Stimulated activated CD8-positive, alpha-beta memory T cell treated with anti-CD3 and anti-CD28 coated beads, Interleukin-4, amount 100 ng/mL, for 1 hour (primary cell): ENCODE measurements around the gene P3R3URF.
A peak's percentile ranks its signal among the peaks of the same experiment; 100 is the strongest.

ENCODE experiments used
- DNase-seq, 2 donors: peaks; one replicate each; pipeline ENCODE4 v3.0.0-alpha.2; 2020; ENCODE audit warnings: low read depth in 2 of 2, low spot score in 1 of 2

The P3R3URF gene

DNA sequence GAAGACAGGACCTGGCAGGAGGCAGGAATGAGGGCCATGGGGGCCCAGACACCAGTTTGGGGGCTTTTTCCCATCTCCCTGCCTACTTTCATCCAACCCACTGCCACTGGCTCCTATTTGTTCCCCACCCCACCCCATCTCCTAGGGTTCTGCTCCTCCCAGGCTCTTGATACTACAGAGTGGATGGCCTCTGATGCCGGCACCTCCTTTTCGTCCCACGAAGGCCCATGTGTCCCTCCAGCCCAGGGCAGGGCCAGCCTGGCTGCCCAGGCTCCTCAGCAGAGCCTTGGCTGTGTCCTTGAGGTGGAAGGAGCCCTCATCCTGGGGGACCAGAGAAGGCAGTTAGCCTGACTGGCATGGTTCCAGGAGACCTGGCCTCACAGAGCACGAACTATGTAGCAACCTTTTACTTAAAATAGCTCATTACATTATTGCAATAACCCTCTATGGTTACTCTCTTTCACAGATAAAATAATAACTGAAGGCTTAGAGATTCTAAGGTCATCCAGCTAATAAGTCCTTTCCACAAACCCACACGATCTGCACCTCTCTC lies 18.4 kb upstream of the P3R3URF start:
- no peak for DNase-seq

DNA sequence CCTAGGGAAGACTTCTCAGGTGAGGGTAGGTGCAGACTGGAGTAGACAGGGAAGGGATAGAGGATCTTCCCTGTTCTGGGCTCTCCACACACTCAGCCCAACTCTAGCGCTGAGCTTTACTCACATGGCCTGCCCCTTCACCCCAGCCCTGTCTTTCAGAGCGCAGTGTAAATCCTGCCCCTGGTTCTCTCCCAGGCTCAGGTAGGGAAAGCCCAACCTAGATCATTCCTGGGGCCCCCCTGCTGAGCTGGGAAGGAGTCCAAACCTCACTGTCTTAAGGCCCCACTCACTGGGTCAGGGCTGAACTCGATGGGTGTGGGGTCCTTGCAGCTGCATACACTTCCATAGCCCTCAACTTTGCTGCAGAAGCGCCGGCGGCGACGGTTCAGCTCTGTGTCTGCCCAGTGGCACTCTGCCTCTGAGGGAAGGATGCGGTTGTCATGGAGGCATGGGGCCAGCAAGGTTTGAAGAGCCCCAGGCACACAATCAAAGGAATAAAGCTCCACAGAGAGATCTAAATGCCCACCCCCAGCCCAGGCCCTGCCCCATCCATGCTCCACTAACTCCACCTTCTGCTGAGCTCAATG lies 17.8 kb upstream of the P3R3URF start:
- no peak for DNase-seq

DNA sequence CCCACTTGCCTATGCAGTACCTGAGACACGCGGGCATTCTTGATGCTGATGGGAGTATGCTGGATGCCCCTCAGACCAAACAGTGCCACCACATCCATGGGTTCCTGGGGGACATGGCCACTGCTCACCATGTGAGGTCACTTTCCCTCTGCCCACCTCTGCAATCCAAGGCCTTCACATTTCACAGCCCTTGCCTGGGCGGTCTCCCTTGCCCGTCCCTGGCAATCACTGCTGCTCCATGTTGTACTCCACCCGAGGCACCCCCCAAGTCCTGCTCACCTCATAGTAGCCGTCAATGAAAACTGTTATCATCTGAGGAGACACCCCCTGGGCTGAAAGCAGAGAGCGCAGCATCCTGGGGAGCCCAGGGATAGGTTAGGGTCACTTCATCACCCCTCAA lies 17.0 kb upstream of the P3R3URF start:
- DNase-seq = no peak

DNA sequence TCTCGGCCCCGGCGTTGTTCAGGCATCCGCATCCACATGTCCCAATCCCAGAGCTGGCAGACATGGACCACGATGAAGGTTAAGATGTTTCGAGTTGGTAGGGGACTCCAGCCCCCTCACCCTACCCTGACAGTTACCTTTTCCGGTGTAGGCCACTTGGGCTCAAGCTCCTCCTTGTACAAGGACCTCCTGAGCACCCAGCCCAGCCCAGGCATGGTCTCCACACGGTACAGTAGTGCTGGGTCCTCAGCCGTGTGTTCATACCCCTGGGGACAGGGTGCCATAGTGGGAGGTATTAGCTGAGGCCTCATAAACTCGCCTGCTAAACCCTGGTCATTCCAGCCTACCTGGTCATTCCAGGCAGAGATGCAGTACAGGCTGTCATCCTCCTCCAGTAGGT lies 15.9 kb upstream of the P3R3URF start:
- DNase-seq = no peak

DNA sequence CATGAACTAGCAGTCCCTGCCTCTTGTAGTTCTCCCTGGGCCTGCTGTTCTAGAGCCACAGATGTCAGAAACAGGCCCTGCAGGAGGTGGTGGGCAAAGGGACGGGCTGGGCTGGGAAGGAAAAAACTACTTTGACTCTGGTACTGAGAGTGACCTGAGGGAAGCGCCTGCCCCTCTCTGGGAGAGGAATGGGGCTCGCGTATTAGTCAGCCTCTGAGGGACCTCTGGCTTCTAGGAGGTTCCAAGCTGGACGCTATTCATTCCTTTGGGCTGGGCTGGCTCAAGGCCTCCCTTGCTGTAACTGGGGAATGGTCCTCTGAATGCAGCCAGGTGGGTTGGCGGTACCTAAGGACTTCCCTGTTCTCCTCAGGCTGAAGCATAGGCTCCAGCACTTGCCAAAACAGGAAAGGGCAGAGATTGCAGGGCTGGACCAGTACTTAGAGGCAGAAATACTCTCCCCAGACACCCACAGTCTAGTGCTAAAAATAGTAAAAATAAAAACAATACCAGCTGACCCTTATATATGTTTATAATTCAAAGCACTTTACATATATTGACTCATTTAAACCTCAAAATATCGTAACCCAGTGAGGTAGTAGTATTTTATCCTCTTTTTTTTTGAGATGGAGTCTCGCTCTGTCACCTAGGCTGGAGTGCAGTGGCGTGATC lies 14.9 kb upstream of the P3R3URF start:
- no peak for DNase-seq

DNA sequence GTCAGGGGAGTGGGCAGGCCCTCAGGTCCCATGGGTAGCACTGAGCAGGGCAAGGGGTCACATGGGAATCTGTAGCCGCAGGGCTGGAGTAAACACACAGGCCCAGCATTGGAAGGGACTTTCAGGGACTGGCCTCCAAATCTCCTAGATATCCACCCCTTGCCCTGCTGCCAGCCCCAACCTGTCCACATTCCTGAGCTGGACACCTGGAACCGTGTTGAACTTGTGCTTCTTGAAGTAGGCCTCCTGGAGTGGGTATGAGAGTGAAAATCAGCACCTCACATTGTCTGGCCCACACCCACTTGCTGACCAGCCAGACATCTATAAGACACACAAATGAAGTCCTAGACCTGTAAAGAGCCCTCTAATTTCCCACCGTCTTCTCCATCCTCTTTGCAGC lies 14.3 kb upstream of the P3R3URF start:
- DNase-seq = no peak

DNA sequence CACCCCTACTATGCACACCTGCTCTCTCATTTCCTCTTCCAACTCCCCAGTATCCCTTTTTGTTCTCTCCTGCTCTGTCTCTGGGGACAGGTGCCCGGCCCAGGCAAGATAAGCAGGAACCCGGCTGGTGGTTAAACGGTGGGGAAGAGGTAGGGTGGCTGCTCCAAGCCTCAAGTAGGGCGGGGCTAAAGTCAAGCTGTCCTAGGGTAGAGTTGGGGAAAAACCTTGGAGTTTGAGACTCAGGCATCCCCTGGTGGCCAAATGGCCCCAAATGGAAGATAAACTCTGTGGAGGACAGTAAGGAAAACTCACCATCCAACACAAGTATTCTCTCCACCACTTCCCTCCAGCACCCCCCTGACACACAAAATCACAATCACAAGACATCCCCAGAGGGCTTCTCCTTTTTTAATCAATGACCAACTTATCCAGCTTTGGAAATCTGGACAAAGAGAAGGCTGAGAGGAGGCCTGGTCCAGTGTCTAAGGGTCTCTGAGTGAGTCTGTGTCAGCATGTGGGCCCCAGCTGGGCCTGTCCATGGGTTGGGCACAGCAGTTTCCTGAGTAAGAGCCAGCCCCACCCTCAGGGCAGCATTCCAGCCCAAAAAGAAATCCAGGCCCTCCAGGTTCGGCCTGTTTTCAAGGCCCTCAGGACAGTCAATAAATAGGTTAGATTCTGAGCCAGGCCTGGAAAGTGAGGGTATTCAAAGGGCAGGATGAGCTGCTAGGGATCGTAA lies 12.2 kb upstream of the P3R3URF start:
- DNase-seq = no peak

DNA sequence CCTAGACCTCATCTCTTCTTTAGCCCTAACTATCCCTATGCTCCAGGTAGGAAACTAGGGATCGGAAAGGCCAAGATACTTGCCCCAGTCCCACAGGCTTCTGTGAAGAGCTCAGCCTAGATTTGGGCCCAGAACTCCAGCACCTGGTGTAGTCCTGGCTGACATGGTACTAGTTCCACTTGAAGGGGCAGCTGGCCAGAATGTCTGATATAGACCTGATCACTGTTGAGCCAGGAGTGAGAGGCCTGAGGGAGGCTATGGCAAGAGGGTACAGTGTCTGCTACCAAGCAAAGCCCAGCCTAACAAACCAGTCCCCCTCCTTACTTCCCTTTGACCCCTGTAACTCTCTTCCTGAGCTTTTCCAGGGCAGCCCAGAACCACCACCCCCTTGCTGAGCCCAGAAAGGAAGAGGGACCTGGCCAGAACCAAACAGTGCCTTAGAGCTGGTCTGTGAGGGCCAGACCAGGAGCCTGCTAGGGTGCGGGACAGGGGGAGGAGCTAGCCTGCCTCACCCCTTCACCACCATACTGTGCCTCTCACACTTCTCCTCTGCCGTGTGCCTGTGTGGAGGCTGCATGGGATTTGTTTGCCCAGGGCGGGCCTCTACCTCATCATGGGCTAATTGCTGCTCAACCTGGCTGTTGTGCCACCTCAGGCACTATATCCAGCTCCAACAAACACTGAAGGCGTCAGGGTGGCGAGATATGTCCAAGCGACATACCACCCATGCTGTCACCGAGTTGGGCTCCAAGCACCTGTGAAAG lies 11.0 kb upstream of the P3R3URF start:
- DNase-seq = no peak

DNA sequence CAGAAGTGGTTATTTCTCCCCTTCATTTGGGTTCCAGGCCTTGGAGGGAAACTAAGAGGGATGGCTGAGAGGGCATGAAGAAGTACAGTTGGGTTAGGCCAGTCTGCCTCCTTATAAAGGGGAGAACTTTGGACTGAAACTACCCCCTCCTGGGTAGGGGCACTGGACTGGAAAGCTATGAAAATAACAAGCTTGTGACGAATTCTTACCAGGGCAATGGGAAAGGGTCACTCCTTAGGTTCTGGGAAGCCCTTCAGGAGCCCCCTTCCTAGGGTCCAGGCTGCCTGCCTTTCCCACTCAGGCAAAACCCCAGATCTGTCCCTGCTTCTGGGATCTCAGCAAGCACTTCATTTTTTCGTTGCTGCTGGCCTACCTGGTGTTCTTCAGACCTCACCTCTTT lies 9.8 kb upstream of the P3R3URF start:
- DNase-seq = no peak

DNA sequence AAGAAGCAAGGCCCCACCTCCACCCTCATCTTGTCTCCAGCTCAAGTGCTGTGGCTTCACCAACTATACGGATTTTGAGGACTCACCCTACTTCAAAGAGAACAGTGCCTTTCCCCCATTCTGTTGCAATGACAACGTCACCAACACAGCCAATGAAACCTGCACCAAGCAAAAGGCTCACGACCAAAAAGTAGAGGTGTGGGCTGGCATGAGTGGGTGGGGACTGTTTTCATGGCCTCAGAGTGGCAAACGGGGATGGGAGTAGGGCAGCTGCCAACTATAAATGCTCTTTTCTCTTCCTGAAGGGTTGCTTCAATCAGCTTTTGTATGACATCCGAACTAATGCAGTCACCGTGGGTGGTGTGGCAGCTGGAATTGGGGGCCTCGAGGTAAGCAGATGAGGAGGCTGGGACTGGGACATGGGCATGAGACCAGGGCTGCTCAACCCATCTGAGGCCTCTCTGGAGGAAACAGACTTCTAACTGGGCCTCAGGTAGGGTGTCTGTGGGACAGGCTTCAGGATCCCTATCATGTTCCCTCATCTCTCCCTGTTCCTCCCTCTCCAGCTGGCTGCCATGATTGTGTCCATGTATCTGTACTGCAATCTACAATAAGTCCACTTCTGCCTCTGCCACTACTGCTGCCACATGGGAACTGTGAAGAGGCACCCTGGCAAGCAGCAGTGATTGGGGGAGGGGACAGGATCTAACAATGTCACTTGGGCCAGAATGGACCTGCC lies 8.8 kb upstream of the P3R3URF start:
- no peak for DNase-seq

DNA sequence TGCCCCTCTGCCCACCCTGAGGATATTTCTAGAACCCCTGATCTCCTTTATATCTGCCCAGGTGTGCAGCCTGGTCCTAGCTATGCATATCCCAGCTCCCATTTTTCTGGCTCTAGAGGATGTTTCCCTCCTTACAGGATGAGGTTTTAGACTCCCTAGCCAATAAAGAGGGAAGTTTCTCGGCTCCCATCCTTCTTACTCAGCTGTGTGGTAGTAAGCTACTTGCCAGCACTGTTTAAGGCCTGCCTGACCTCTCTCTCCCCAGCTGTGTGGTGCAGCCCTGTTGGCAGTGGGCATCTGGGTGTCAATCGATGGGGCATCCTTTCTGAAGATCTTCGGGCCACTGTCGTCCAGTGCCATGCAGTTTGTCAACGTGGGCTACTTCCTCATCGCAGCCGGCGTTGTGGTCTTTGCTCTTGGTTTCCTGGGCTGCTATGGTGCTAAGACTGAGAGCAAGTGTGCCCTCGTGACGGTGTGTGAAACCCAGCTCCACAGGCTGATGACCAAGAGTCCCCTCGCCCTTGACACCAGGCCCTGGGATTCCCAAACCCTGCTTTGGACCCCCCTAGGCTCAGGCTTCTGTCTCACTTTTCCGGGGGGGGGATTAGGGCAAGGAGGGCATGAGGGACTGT lies 7.8 kb upstream of the P3R3URF start:
- DNase-seq = no peak

DNA sequence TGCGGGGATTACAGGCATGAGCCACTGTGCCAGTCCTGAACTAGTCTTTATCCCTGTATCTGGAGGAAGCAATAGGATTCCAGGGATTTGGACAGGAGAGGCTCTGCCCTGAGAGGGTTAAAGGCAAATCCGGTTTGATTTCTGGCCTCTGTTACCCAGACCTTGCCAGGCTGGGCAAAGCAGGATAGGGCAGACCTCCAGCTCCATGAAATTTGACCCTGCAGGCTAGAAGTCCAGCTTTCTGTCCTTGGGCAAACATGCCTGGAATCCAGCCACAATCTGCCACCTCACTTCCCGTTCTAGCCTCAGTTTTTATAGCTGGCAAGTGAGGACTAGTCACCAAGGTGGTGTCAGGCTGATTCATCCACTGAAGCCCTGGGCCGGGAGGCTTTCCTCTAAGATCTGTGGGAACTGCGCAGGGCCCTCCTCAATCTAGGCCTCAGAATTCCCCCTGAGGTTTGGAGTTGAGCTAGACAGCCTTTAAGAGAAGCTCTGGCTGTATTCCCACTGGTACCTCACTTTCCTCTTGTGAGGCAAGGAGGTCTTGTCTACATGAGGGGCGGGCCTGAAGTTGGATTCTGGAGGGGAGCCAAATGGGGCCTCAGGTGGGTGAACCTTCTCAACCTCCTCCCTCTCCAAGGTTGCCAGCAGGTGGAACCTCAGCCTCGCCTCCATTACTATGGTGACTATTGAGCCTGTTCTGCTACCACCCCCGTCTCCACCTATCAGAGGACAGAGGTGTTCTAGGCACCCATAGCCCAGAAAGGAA lies 7.0 kb upstream of the P3R3URF start:
- no peak for DNase-seq

DNA sequence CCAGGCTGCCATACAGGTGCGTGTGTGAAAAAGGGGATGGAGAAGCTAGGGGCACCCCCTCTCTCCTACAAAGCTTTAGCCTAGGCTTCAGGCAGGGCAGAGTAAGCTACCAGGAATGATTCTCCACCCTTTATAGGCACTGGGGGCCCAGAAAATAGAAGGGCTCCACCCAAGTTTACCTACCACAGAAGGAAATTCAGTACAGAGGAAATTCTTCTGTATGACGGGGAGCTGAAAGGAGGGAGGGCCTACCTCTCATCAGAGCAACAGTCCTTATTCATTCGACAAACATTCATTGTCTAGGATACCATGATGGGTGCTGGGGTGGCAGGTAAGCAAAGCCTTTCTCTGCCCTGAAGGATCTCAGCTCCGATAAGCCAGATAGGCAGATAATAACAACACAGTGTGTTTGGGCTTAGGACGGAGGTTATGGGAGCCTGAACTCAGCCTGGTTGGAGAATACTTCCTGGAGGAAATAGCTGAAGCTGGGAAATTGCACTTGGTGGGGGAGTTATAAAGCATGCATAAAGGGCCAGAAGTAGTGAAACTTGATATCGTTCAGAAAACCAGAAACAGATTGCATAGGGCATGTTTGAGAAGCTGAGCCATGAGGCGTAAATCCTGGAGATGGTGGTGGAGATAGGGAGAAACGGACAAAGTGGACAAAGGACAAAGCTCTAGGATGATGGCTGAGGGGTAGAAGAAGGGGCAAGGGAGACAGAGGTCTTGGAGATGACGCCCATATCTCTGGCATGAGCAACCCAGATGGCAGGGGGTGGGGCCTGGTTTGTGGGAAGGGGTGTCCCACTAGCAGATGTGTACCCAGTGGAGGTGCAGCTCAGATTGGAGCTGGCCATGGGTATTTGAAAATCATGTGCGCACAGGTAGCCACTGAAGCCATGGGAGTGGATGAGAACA lies 5.3 kb upstream of the P3R3URF start:
- DNase-seq = no peak

DNA sequence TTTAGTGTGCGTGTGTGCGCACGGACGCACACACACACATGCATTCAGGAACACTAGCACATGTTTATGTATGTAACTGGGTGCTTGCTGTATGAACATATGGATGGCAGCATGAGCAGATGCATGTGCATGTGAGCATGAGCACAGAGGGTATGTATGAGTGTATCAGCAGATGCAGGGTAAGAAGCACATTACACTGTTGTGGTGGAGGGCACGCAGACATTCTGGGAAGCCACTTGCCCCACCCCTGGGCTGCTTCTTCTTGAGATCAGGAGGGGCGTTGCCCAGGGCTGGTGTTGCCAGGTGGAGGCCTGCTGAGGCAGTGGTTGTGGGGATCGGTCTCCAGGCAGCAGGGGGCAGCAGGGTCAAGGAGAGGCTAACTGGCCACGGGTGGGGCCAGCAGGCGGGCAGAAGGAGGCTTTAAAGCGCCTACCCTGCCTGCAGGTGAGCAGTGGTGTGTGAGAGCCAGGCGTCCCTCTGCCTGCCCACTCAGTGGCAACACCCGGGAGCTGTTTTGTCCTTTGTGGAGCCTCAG lies 3.9 kb upstream of the P3R3URF start:
- DNase-seq = no peak

DNA sequence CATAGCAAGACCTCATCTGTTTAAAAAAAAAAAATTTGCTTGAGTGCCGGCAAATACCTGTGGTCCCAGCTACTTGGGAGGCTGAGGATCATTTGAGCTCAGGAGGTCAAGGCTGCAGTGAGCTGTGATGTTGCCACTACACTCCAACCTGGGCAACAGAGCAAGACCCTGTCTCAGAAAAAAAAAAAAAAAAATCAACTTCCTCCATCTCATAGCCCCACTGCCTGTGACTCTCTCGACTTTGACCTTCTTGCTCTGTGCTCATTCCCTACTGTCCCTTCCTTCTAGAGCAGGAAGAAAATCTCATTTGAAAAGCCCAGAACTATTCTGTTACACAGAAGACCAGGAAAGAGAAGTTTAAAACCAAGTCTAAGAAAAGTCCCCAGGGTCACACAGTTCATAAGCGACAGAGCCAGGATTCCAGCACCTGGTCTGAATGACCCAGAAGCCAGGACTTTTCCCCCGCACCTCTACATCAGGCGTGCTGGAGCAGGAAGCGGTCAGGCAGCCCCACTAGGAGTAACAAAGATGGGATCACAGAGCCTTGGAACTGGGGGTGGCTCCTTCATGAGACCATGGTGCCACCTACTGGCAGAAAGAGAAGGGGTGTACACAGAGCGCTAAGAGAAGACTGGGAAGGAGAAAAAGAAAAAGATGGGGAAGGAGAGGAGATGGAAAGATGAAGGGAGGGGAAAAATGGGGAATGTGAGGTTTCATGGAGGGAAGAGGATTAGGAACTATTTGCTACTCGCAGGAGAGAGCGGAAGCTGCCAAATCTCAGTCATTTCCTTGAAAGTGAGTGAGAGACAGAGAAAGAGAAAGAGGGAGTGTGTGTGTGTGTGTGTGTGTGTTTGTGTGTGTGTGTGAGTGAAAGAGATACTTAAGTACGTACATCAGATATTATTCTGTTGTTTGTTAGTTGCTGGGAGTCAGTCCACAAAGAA lies 3.1 kb upstream of the P3R3URF start:
- DNase-seq = peak; percentile 39

DNA sequence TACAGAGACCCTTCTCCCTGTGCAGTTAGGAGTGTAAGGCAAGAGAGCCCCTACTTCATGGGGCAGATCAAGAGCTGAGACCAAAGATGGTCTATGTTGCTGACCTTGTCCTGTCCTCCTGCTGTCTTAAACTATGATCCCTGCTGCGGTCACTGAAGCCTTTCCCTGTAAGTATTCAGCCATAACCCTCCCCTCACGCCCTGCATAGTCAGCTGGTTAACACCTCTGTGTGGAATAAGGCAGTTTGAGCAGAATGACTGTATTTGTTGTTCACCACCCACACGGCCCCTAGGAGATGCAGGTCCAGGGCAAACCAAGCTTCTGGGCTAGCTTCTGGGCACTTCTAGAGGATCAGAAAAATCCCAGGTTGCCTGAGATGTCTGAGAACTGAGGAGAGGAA lies 1.0 kb downstream of the P3R3URF start:
- no peak for DNase-seq
